GM10248 (cell line): Measurements from ENCODE around the gene TFB1M.

ENCODE experiments used
- CTCF ChIA-PET: fragments of 300-600 bp; sonication (Branson Sonifier 250); formaldehyde crosslinking; extraction: SDS; loops from one replicate; lab custom pipeline; 2021; ENCODE audit warnings: antibody characterized with exemption; lab: Yijun Ruan, JAX
- POLR2A ChIA-PET: fragments of 350-650 bp; sonication (Branson Sonifier 250); formaldehyde crosslinking; extraction: SDS; loops from one replicate; lab custom pipeline; 2020; ENCODE audit warnings: antibody characterized with exemption; lab: Yijun Ruan, JAX
- DNase-seq: peaks from one replicate; pipeline ENCODE4 v3.0.0; 2012; ENCODE audit errors: extremely low spot score
- TF ChIP-seq, protein P1 (sequence below): IDR thresholded peaks from 2 replicates; pipeline ENCODE4 v1.5.1; 2012; ENCODE audit warnings: mild to moderate bottlenecking, low read depth; ENCODE audit errors: extremely low read depth, missing control alignments, control extremely low read depth

The TFB1M gene

DNA sequence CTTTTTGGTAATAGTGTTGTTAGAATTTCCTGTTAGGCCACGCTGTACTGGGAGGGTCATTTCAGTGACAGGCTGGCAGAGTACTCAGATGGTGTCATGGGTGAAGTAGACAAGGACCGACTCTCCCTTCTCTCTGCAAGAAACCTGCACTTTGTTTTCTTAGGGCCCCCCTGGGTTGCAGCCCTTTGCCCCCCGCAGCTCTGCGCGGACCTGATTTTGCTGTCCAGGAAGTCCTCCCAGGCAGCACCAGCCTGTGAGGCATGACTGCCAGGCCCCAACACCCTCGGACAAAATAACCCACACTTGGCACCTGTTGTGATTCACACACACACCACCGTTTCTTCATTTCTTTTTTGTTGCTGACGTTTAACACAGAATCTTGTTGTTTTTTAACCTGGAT, 72.3 kb downstream of the TFB1M start:
- ChIA-PET POLR2A (no interaction called here), CTCF (interaction anchor here (1.0 to 3.3 kb wide), 2 partner anchors 27 to 64 kb away, joined by 3 to 25 read pairs; no protein-coding TSS in a partner anchor)
- no peak for DNase-seq
- TF ChIP-seq, protein P1, sequence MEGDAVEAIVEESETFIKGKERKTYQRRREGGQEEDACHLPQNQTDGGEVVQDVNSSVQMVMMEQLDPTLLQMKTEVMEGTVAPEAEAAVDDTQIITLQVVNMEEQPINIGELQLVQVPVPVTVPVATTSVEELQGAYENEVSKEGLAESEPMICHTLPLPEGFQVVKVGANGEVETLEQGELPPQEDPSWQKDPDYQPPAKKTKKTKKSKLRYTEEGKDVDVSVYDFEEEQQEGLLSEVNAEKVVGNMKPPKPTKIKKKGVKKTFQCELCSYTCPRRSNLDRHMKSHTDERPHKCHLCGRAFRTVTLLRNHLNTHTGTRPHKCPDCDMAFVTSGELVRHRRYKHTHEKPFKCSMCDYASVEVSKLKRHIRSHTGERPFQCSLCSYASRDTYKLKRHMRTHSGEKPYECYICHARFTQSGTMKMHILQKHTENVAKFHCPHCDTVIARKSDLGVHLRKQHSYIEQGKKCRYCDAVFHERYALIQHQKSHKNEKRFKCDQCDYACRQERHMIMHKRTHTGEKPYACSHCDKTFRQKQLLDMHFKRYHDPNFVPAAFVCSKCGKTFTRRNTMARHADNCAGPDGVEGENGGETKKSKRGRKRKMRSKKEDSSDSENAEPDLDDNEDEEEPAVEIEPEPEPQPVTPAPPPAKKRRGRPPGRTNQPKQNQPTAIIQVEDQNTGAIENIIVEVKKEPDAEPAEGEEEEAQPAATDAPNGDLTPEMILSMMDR: no peak

DNA sequence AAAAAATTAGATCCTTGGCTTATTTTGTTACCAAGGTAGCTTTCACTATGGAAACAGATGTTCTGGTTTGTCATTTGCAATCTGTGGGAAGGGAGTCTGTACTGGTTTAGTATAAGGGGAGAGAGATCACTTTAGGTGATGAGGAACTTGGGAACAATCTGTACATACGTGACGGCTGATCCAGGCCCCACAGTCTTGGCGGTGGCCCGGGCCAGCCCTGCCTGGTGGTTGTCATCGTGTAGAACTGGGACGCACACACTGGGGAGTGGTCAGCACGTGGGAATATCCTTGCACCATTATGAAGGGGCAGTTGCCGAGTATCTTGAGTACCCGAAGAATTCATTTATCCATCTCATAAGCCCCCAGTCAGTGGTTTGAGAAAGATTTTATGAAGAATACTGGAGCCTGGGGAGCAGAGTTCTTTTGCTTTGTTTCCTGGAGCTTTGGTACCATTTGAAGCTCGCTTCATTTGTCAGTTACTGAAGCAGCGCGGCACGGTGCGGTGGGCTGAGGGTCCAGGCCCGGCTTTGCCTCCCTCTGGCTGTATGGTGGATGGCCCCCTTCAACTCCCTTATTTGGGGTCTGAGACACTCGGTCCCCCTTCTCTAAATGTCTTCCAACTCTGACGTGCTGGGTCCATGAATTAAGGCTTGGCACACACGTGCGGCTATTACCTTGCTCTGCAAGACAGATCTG, 73.2 kb downstream of the TFB1M start:
- CTCF ChIA-PET: interaction anchor here (1.0 to 3.3 kb wide), 2 partner anchors 27 to 63 kb away, joined by 3 to 25 read pairs; no protein-coding TSS in a partner anchor
- POLR2A ChIA-PET: no interaction called here
- DNase-seq: no peak
- TF ChIP-seq, protein P1: no peak

DNA sequence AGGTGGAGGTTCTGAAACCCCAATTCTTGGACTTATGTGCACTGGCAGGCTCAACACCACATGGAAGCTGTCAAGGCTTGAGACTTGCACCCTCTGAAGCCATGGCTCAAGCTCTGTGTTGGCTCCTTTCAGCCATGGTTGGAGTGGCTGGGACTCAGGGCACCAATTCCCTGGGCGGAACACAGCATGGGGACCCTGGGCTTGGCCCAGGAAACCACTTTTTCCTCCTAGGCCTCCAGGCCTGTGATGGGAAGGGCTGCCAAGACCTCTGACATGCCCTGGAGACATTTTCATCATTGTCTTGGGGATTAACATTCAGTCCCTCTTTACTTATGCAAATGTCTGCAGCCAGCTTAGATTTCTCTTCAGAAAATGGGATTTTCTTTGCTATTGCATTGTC, 76.7 kb downstream of the TFB1M start:
- no peak for DNase-seq
- TF ChIP-seq, protein P1: no peak
- CTCF ChIA-PET: interaction anchor here (1.6 to 5.0 kb wide), 3 partner anchors 8 to 309 kb away, joined by 4 to 38 read pairs (median 6); no protein-coding TSS in a partner anchor
- POLR2A ChIA-PET: no interaction called here

DNA sequence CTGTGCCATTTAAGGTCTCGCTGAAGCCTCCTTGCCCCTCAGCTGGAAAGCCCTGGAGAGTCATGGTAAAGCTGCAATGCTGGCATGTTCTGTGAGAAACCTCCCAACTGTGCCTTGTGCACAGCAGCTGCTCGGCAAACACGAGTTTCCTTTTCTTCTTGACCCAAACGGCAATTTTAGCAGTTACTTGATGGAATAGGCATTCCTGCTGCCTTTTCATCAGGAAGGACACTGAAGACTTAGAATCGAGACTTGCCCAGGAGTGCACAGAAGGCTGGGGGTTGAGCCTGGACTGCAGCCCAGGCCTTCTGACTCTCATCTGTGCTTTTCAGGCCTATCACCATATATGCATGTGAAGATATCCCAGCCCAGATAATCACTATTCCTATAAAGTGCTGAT, 79.2 kb downstream of the TFB1M start:
- ChIA-PET POLR2A (no interaction called here), CTCF (interaction anchor here (1.4 to 5.0 kb wide), 4 partner anchors 11 to 70 kb away, joined by 3 to 38 read pairs (median 14); no protein-coding TSS in a partner anchor)
- no peak for DNase-seq
- TF ChIP-seq, protein P1: no peak

DNA sequence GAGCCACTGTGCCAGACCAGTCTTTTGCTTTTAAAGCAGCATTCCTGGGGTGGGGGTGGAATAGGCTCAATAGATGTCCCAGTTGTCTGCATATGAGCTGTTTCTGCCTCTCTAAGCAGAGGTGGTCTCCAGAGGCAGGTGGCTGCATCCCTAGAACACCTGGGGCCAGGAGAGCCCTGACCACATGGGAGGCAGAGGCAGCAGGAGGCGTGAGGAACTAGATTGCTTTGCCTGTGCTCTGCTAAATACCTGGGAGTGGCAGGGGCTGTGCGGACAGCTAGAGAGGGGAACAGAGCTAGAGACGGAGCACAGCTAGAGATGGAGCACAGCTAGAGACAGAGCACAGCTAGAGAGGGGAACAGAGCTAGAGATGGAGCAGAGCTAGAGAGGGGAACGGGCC, 79.6 kb downstream of the TFB1M start:
- POLR2A ChIA-PET: no interaction called here

DNA sequence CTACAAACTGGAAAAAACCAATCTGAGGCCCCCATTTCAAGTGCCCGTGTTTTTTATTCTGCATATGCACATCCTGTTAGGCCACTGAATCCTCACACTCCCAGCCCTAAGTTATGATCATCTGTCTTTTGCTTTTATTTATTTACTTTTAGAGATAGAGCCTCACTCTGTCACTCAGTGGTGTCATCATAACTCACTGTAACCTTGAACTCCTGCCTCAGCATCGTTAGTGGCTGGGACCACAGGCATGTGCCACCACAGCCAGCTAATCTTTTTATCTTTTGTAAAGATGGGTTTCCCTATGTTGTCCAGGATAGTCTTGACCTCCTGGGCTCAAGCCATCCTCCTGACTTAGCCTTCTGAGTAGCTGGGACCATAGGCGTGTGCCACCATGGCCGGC, 80.1 kb downstream of the TFB1M start:
- ChIA-PET POLR2A (interaction anchor here (0.6 kb wide), 1 partner anchor 13 kb away, joined by 3 read pairs; no protein-coding TSS in a partner anchor), CTCF (interaction anchor here (1.3 to 5.0 kb wide), 5 partner anchors 12 to 69 kb away, joined by 3 to 38 read pairs (median 6); no protein-coding TSS in a partner anchor)
- DNase-seq: no peak
- TF ChIP-seq, protein P1: no peak

More for the DNA sequence above, 79.6 kb downstream of the TFB1M start:
- DNase-seq: no peak
- CTCF ChIA-PET: interaction anchor here (1.4 to 5.0 kb wide), 4 partner anchors 11 to 69 kb away, joined by 3 to 38 read pairs (median 14); no protein-coding TSS in a partner anchor
- TF ChIP-seq, protein P1: no peak
